Brain microvascular endothelial cell (primary cell): Measurements from ENCODE around the gene HPN.
"Not testable (repeated sequence)": the region's sequence is repeated elsewhere in the genome, so short reads cannot be mapped to it uniquely, and the experiment has no call there.

Source experiments
- DNase-seq: peaks from one replicate; pipeline ENCODE4 v3.0.0-alpha.2; 2020
- H3K27ac ChIP-seq: fragments of 250-450 bp; sonication (Bioruptor Pico); 2 replicates; pipeline ENCODE4 v1.5.1; 2020; ENCODE audit warnings: mild to moderate bottlenecking, moderate library complexity
- H3K27me3 ChIP-seq: fragments of 250-450 bp; sonication (Bioruptor Pico); replicated peaks from 2 replicates; pipeline ENCODE4 v1.5.1; 2020; ENCODE audit warnings: mild to moderate bottlenecking
- H3K36me3 ChIP-seq: fragments of 250-450 bp; sonication (Bioruptor Pico); replicated peaks from 2 replicates; pipeline ENCODE4 v1.5.1; 2020; ENCODE audit warnings: mild to moderate bottlenecking
- H3K4me3 ChIP-seq: 2 replicates; pipeline ENCODE4 v1.5.1; 2011; ENCODE audit warnings: low read depth, mild to moderate bottlenecking, control low read depth, low read length, moderate library complexity
- in situ Hi-C: cut with HindIII; loops from 2 replicates; pipeline ENCODE4 v1.10.0; 2017; ENCODE audit warnings: low sequenced_read_pairs, low pct_ligation_motif_present
- TF ChIP-seq, protein P1 (sequence below): IDR thresholded peaks from 2 replicates; pipeline ENCODE4 v1.5.1; 2011; ENCODE audit warnings: low read depth, mild to moderate bottlenecking, moderate library complexity, low read length, control low read depth, inconsistent platforms; ENCODE audit errors: missing control alignments

The HPN gene

DNA sequence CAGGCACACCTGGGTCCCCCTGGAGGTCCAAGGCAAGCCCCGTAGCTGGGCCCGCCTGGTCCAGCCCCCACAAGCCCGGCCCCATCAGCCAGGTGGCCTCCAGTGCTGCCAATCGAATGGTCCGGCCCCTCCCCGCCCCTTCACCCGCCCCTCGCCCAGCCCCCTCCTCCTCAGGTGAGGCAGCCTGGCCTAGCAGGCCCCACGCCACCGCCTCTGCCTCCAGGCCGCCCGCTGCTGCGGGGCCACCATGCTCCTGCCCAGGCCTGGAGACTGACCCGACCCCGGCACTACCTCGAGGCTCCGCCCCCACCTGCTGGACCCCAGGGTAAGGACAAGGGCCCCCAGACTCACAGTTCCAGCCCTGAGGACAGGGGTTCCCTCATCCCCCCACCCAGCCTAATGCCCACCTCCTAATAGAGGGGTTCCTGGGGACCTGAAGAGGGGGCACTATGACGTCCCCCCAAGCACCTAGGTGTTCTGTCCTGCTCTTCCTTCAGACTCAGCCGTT lies at the start of gene HPN:
Gene HPN, plus strand, starts transcription at position 174 of the 508 bp plus-strand sequence. CDS start 786 bp downstream, outside the sequence.
- DNase-seq = no peak
- Histone ChIP-seq H3K27me3 (no peaks in the 10 kb centered on the region), H3K36me3 (no peaks in the 10 kb centered on the region), H3K27ac (no peak within 1 kb of the TSS), H3K4me3 (no peak within 1 kb of the TSS)
- in situ Hi-C loops = no loop called here
- TF ChIP-seq, protein P1, sequence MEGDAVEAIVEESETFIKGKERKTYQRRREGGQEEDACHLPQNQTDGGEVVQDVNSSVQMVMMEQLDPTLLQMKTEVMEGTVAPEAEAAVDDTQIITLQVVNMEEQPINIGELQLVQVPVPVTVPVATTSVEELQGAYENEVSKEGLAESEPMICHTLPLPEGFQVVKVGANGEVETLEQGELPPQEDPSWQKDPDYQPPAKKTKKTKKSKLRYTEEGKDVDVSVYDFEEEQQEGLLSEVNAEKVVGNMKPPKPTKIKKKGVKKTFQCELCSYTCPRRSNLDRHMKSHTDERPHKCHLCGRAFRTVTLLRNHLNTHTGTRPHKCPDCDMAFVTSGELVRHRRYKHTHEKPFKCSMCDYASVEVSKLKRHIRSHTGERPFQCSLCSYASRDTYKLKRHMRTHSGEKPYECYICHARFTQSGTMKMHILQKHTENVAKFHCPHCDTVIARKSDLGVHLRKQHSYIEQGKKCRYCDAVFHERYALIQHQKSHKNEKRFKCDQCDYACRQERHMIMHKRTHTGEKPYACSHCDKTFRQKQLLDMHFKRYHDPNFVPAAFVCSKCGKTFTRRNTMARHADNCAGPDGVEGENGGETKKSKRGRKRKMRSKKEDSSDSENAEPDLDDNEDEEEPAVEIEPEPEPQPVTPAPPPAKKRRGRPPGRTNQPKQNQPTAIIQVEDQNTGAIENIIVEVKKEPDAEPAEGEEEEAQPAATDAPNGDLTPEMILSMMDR = no peak

DNA sequence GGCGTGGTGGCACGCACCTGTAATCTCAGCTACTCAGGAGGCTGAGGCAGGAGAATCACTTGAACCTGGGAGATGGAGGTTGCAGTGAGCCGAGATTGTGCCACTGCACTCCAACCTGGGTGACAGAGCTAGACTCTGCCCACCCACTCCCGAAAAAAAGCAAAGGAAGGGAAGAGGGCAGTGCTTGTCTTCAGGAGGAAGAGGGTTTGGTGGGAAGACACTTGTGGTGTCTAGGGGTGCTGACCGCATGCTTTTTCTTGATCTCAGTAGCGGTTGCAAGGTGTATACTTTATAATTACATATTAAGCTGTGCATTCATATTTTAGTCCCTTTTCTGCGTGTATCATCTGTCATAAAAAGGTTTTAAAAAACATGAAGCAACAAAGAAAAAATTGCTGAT lies 48.9 kb upstream of the HPN start:
- in situ Hi-C loops, H3K4me3 ChIP-seq, H3K27me3 ChIP-seq, H3K27ac ChIP-seq, H3K36me3 ChIP-seq, DNase-seq: not testable (repeated sequence)

DNA sequence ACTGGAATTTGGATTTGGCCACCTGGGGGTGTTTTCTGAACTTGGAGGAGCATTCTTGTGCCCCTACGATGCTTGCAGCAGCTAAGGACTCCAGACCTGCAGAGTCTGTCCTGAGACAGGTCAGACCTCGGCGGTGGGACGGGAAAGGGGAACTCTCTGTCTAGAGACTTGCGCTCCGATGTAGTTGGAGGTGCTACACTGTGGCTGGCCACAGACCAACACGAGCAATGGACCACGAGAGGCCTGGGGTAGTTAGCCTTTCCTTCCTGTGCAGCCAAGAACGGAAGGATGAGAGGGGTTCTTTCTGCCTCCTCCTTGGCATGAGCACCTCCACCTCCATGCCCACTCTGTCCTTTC lies 47.3 kb upstream of the HPN start:
- in situ Hi-C loops = no loop called here
- no peak overlapping the region for H3K4me3 ChIP-seq
- H3K27ac ChIP-seq = no peak overlapping the region
- no peaks in the 10 kb centered on the region for H3K36me3 ChIP-seq
- TF ChIP-seq, protein P1 = no peak
- no peaks in the 10 kb centered on the region for H3K27me3 ChIP-seq
- DNase-seq = no peak

DNA sequence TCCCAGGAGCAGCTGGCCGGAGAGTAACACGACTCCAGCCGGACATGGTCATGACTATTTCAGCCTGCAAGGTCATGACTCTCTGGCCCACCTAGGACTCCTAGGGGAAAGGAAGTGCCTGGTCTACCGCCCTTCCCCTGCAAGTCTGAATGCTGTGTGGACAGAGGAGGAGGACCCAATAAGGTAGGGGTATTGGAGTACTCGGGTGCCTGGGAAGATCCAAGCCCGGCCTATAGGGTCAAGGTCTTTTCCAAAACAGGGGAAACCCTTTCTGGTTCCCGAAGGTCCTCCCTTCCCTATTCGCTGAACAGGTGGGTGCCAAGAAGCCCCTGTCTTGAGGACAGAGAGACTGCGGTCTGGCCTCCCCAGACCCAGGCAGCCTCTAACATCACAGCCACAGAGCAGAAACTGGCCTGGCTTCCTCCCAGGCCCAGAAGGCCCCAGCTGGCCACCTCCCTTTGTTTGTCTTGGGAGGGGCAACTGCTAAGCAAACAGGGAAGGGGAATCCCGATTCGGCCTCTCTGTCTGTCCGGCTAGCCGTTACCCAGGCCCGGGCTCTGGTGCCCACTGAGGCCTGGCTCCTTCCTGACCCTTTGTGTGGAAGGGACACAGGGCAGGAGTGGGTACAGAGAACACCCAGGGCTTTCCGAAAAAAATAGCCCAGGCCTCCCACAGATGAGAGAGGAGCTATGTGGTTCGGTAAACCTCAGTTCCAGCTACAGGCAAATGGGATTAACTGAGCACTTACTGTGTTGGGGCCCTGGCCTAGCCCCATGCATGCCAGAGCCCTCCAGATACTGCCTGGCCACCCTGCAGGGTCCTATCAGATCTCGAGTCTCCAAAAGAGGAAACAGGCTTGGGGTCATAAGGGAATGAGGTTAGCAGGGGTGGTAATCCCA lies 46.6 kb upstream of the HPN start:
- Histone ChIP-seq H3K27me3 (no peaks in the 10 kb centered on the region), H3K27ac (no peak overlapping the region), H3K36me3 (no peaks in the 10 kb centered on the region), H3K4me3 (no peak overlapping the region)
- in situ Hi-C loops = no loop called here
- TF ChIP-seq, protein P1 = no peak
- DNase-seq = no peak

DNA sequence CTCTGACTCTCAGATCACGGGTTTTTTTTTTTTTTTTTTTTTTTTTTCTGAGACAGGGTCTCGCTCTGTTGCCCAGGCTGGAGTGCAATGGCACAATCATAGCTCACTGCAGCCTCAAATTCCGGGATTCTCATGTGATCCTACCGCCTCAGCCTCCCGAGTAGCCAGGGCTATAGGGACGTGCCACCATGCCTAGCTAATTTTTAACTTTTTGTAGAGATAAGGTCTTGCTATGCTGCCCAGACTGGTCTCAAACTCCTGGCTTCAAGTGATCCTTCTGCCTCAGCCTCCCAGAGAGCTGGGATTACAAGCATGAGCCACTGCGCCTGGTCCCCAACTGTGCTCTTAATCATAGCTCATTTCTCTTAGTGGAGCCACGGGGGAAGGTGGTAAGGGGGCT lies 46.0 kb upstream of the HPN start:
- in situ Hi-C loops = no loop called here
- H3K36me3 ChIP-seq = no peaks in the 10 kb centered on the region
- no peak for DNase-seq
- TF ChIP-seq, protein P1 = no peak
- no peaks in the 10 kb centered on the region for H3K27me3 ChIP-seq
- H3K27ac ChIP-seq = no peak overlapping the region
- H3K4me3 ChIP-seq = no peak overlapping the region

DNA sequence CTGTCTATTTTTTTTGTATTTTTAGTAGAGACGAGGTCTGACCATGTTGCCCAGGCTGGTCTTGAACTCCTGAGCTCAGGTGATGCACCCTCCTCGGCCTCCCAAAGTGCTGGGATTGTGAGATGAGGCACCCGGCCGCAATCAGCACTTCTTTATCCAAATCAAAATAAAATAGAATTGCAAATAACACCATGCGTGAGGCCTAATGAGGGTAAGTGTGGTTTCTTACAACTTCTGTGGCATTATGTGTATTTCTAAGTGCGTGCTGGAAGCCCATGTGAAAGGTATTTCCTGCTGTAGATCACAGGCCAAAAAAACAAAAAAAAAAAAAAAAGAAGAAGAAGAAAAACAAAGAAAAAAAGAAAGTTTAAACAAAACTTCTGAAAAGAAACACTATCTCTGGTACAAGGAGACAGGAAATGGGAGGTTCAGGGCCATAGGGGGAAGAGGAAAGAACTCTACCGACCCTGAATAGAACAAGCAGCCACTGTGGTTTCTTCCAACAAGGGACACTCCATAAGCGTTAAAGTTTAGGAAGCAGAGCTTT lies 44.4 kb upstream of the HPN start:
- H3K4me3 ChIP-seq = no peak overlapping the region
- TF ChIP-seq, protein P1 = no peak
- in situ Hi-C loops = no loop called here
- H3K27ac ChIP-seq = no peak overlapping the region
- DNase-seq = no peak
- H3K36me3 ChIP-seq = no peaks in the 10 kb centered on the region
- no peaks in the 10 kb centered on the region for H3K27me3 ChIP-seq

DNA sequence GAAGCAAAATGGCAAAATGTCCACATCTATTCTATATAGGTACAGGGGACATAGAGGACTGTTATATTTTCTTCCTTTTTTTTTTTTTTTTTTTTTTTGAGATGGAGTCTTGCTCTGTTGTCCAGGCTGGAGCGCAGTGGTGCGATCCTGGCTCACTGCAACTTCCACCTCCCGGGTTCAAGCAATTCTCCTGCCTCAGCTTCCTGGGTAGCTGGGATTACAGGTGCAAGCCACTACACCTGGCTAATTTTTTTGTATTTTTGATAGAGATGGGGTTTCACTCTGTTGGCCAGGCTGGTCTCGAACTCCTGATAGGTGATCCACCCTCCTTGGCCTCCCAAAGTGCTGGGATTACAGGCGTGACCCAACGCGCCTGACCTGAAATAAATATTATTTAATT lies 43.3 kb upstream of the HPN start:
- H3K36me3 ChIP-seq, H3K27ac ChIP-seq, H3K27me3 ChIP-seq, H3K4me3 ChIP-seq, in situ Hi-C loops, DNase-seq: not testable (repeated sequence)
